Islet of Langerhans (tissue), 1 donor: ENCODE data around the gene PLA2G4A.
A peak's percentile ranks its signal among the peaks of the same experiment; 100 is the strongest.
"Not testable (repeated sequence)": the region's sequence is repeated elsewhere in the genome, so short reads cannot be mapped to it uniquely, and the experiment has no call there.

ENCODE experiments used
- FAIRE-seq: peaks from one replicate; lab custom pipeline; 2011; peaks lifted over from hg19 to GRCh38; lab: Jason Lieb, UNC

PLA2G4A gene

DNA sequence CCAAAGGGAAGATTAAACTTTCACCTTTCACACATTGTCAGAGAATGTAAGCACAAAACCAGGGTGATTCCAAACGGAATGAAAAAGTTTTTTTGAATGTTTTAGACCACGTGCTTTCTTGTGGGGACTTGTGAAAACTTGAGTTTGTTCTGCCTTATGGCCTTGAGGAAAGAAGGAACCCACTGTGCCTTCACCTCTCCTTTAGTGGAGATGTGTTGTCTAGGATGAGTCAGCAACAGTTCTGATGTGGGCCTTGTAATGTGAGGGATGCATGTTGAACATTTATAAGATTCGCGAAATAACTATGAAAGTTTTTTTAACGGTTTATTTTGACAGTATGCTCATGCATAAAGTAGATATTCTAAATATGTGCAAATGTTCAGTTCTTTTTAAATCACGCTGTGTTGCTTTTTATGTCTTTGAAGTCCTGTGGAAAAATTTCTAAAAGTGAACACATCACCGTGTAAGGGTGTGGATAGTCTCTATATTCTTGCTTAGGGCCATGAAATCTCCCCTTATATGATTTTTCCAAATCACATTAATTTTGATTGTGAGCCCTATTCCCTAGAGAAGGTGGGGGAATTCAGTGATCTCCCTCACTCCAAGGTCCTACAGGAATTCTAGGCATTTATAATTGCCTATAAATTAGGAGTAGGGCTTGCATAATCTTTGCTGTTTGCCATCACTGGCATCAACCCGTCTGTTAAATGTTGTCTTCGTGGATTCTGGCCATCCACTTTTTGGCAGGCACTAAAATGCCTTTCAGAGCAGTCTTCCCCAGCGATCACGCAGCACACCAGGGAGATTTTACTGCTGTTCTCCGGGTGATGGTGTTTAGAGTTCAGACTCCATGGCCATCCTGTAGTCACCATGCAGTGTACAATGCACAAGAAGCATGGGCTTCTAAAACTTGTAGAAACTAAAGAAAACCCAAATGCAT lies 47.4 kb downstream of the PLA2G4A start:
- no peak for FAIRE-seq

DNA sequence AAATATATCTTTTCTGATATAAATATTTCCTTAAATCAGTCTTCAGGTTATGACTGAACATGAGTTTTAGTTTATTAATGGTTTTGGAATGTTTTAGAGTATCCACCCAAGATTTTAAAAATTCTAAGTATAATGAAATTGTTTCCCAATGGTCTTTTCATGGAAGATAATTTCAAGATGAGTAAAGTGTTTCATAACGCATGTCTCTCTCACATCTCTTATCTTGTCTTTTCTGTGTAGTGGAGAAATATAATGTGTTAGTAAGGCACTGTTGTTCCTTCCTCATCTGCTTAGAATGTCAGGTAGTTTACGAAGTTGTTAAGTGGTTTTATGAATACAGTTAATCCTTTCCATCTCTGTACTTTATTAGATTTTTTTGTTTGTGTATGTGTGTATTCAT lies 49.6 kb downstream of the PLA2G4A start:
- FAIRE-seq, result no peak

DNA sequence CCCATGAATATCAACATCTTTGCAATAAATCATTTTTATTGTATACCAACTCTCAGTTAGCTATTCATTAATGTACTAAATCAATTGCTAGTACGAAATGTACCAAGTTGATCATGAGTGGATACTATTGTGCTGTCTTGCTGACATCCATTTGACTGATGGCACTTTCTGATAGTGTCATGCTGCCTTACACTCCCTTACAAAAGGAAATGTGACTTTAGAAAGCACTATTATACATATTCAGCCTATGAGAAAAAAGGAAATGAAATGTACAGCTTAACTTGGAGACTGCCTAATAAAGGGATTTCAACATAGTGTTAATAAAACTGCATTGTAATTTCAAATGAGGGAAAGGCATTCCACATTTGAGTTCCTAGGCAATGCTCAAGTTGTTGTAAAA lies 52.2 kb downstream of the PLA2G4A start:
- FAIRE-seq, result no peak

DNA sequence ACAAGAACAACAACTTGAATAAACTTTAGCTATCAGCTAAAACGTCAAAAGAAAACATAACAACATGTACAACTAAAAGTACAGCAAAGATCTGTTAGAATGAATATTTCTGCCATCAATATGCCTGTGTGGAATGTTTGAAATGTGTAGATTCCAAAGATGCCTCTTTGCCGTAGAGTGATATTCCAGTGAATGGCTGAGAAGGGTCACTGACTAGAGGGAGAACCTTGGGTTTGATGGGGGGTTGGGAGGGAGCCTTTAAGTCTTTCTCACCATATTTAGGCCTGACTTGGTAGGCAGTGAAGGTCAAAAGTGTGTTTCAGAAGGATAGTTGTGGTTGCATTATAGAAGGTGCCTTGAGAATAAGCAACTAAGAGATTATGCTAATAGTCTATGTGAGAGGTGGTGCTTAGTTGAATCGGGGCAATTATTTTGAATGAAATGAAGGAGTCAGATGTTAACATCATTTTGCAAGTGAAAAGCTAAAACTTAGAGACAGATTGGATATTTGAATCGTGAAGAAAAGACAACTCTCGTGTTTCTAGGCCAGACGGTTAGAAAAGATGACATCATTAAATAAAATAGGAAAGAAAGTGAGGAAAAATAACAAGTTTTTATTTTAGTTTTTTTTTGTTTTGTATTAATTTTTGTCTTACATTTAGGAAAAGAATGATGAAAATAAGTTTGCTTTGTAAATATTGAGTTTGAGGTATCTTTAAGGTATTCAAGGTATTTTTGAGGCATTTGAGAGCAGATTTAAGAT lies 53.8 kb downstream of the PLA2G4A start:
- FAIRE-seq, result peak; percentile 47

DNA sequence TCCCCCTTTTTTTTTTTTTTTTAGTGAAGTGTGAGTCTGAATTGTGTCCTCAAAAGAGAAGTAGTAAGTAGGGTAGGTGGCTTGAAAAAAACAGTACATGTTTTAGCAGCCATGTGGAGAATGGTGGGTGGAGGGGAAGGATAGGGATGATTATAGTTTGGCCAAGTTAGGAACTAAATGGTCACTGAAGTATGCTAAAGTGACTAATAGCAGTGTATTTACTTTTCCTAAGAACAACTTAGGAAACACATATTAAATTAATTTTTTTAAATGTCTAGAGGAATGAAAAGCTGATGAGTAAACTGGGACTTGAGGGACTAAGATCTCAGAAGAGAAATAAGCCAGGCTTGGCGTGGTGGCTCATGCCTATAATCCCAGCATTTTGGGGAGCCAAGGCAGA lies 55.5 kb downstream of the PLA2G4A start:
- FAIRE-seq, result no peak

DNA sequence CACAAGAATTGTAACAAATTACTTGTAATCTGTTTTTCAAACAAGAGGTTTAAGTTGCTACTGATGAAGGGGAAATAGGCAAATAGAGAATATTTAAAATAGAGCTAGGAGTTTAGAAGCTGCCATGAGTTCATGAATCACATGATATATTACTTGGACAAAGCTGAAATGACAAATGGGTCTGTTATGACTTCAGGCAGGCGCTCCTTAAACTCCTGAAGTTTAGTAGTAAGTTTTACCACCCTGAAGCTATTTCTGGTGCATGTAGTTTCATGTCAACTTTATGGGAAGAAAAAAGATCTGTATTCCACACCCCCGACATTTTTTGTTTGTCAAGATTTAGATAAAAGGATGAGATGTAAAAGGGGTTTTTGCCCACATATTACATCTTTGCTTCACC lies 58.5 kb downstream of the PLA2G4A start:
- FAIRE-seq, result no peak

DNA sequence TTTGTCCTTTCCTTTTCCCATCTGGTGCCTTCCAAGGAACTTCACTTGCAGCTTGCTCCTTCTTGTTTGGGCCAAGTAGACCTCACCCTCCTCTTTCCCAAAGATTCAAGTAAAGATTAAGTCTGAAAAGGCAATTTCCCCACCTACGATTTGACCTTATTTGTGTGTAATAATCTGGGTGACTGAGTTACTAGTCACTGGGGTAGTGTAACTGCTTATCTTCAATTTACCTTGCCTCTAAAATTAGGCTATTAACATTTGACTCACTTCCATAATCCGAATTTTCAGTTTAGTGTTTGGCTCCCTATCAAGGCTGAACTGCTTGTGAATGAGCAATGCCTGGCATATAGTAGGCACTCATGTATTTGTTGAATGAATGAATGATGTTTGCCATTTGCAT lies 59.6 kb downstream of the PLA2G4A start:
- FAIRE-seq, result no peak

DNA sequence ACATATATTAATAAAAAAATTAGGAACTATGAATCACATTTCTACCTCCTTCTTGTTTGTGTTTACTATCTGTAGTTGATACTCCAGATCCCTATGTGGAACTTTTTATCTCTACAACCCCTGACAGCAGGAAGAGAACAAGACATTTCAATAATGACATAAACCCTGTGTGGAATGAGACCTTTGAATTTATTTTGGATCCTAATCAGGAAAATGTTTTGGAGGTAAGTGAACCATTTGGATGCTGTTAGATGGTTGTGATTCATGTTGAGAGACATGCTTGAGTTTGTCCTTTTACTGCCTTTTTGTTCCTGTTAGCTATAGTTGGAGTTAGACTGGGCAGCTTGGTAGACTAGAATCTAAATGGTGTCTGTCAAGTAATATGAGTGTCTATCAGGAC lies 64.2 kb downstream of the PLA2G4A start:
- no peak for FAIRE-seq

DNA sequence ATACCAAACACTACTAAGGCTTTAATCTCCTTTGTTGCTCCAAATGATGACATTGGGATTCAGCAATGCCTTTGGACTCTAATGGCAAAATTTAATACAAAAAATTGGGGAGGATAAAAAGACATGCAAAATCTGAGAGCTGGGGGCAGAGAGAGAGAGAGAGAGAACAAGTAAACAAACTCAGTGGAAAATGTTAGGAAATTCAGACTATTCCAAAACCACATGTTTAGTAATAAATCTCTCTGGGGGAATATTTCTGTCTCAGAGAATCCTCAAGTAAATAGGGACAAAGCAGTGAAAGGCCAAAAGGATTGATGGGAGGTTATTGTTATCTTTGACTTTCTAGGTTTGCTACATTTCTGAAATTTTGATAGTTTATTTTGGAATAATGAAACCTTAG lies 65.7 kb downstream of the PLA2G4A start:
- no peak for FAIRE-seq

DNA sequence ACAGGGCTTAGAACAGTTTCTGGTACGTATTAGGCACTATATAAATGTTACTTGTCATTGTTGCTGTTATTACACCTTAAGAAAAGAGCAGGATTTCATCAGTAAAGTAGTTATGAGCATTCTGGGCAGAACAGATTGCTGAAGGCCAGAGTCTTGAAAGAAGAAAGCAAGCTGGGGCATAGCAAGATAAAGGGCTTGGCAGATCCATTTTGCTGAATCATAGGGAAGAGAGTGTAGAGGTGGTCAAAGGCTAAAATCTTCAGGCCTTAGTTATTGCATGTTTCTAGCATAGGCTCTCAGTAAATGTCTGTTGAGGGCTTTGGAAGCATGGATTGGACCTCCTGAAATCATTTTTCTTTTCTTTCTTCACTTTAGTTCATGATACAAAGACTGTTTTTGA lies 67.5 kb downstream of the PLA2G4A start:
- FAIRE-seq, result no peak

DNA sequence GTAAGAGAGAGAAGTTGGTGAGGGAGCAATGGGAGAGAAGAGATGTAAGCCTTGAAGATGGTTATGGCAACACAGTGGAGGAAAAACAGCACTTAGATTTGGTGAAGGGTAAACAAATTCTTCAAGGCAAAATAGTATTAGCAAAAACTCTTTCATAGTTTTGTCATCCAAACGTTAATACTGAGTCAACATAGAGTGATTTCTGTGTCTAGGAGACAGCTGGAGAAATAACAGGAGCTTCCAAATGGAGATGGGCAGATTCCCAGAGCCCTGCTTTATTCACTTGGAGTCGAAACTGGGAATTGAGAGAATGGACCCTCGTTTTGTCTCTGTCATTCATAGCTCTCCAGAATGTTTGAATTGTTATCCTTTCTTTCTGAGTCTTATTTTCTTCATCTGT lies 68.3 kb downstream of the PLA2G4A start:
- FAIRE-seq, result no peak

DNA sequence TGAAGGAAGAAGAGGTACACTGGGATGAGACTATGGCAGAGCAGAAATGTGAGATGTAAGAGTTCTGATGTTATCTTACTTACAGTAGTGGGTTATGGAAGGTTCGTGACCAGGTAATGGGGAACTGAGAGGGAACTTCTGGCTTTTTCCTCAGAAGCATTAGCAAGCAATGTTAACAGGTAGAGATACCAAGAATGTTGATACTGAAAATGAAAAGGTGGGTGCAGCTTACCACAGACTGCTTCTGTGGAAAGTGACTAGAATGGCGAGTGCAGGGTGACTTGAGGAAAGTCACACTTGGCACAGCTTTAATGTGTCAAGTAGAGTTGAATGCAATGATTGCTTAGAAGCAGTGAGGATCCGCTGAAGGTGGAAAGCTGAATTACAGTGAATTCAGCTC lies 70.8 kb downstream of the PLA2G4A start:
- FAIRE-seq, result no peak

DNA sequence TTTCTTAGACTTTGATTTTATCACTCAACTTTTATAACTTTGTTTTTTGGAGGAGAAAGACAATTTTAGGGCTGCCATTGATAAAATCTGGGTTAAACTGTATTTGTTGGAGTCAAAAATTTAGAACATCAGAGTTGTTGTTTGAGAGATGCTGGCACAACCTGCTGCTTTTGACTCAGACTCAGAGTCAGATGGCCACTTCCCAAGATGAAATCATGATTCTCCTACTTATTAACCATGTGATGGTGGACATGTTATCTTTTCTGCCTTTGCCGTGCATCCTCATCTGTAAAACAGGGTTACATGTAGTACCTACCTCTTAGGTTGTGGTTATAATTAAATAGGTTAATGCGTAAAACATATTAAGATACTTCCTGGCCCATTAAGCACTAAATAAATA lies 71.2 kb downstream of the PLA2G4A start:
- FAIRE-seq, result no peak

DNA sequence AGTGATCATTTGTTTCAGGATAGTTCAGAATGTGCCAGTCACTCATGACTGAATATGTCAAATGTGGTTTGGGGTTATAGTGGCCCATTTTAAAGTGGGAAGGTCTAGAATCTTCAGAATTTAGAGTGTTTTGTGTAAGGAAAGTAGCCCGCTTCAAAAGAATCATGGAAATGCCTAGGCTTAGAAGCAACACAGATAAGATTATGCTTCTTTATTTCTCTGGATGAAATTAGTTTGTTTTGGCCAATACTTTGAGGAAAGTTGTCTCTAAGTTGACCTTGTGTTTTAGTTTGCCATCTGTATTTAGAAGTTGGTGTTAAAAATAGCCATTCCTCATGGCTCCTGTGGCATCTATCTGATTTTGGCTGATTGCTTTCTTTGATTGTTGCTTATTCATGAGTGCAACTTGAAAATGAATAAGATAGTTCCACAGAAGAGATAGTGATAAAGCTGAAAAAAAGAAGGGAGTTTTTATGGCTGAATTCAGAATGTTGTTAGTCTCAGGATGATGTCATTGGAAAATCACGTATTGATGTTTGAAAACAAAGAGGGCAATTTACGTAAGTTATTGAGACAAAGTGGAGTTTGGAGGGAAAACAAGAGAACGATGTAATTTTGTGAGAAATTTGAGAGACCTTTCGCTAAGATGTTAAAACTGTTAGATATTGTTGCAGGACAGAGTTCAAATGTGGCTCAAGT lies 71.9 kb downstream of the PLA2G4A start:
- no peak for FAIRE-seq

DNA sequence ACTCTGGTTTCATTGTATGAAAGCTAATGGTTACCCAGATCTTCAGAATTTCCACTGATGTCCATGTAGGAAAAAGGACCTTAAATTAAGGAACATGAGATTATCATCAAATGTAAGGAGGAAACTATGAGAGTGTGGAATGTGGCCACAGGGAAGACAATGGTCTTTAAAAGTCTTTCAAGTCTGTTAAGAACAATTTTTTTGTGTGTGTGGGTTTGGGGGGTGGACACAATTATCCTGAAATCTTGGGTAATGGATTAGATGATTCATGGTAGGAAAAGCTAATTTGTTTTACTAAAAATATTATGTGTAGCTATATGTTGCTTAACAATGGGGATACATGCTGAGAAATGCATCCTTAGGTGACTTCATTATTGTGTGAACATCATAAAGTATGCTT lies 72.9 kb downstream of the PLA2G4A start:
- FAIRE-seq, result no peak

DNA sequence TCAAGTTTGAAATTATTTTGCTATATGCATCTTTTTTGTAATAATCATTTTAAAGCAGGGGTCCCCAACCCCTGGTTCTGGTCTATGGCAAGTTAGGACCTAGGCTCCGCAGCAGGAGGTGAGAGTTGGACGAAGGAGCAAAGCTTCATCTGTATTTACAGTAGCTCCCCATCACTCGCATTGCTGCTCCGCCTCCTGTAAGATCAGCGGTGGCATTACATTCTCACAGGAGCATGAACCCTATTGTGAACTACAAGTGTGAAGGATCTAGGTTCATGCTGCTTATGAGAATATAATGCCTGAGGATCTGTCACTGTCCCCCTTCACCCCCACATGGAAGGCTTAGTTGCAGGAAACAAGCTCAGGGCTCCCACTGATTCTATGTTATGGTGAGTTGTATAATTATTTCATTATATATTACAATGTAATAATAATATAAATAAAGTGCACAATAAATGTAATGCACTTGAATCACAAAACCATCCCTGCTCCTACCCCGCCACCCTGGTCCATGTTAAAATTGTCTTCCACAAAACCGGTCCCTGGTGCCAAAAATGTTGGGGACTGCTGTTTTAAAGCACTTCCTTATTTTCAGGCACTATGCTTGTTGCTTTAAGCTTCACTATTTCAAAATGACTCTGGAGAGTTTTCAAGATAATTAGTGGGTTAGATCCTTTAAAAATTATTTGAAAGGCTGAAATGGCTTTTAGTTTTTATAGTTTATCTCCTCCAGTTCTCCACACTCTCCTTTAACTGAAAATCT lies 74.8 kb downstream of the PLA2G4A start:
- FAIRE-seq, result no peak

DNA sequence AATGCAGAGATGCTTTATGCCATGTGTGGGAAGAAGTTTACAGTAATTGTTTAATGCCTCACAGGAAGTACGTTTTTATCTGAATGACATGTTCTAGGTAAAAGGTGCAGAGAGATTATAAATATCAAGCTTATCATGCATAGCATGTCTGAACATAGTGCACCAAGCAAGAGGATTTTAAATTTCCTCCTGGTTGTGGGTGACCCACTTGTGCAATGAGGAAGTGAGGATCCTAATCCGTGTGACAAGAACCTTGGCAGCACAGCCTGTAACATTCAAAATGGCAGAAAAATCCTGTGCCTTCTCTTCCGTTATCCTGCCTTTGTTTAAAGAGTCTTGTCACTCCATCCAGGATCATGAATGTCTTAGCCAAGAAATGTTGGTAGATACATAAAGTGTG lies 75.6 kb downstream of the PLA2G4A start:
- no peak for FAIRE-seq

DNA sequence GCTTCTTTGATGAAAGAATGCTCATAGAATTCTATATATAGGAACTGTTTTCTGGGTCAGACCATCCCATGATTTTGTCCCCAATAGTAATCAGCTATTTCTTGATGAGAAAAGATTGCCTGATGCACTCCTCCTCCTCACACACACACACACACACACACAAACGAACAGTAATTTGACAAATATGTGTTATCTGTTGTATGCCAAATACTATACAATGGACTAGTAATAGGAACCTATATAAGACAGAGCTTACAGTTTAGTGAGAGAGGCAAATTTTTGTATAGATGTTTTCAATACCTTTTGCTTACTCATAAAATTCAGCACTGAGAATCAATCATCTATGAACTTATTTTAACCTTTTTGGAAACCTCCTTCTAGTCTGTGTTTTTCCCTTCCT lies 76.8 kb downstream of the PLA2G4A start:
- no peak for FAIRE-seq

DNA sequence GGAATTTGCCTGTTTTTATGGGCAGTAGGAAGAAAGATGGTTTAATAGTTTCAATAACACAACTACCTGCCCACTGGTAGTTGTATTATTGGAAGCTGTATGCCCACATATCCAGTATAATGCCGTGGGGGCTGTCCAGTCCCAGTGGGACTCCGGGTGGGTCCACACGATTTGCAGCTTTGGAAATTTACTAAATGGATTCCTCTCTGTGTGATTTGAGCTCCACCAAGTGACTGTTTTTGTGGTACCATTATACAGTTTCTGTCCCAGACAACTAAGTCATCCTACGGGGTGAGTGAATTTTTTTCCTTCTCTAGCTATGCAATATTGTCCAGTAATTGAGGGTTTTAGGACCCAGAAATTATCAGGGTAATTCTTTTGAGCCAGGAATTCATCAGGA lies 86.8 kb downstream of the PLA2G4A start:
- no peak for FAIRE-seq

DNA sequence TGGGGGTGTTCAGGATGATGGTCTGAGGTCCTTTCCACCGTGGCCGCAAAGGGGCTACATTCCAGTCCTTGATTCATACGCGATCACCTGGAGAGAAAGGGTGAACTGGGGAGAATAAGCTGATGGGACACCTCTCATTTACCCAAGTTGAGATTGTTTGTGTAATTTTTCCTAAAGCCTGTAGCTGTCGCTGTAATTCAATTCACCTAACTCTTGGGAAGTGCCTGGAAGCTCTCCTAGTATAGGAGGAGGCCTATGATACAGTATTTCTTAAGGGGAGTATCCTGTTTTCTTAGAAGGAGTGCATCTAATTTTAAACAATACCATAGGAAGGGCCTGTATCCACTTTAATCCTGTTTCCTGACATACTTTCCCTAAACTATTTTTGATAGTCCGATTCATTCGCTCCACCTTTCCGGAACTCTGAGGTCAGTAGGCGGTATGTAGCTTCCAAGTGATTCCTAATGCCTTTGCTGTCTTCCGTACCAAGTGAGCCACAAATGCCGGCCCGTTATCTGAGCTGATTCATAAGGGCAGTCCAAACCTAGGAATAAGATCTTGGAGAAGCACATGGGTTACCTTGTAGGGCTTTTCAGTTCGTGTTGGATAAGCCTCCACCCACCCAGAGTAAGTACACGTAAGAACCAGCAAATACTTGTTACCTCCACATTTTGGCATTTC lies 88.5 kb downstream of the PLA2G4A start:
- not testable (repeated sequence) for FAIRE-seq

DNA sequence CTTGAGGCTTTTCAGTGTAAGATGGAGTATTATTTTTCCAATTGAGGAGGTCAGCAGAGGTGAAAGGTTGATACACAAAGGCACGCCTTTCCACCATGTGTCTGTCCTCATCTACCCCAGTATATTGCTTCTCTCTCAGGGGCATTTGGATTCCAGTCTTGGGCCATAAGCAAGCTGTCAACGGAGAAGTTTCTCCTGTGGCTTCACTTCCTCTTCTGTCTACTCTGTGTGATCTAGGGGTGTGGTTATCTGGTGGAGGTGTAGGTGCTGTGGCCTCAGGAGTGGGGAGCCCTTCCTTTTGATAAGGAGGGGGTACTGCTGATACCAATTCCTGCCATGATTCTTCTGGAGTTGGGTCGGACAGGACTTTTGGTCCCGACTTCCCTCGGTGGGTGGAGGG lies 92.6 kb downstream of the PLA2G4A start:
- not testable (repeated sequence) for FAIRE-seq

DNA sequence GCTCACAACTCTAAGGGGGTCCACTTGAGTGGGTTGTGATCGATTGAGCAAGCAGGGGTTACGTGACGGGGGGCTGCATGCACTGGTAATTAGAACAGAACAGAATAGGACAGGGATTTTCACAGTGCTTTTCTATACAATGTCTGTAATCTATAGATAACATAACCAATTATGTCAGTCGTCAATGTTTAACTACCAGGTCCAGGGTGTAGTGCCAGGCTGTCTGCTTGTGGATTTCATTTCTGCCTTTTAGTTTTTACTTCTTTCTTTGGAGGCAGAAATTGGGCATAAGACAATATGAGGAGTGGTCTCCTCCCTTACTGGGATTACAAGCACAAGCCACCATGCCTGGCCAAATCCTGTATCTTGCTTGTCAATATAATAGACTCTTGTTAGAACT lies 94.1 kb downstream of the PLA2G4A start:
- not testable (repeated sequence) for FAIRE-seq
